ENCODE measurements around the gene CMSS1.
"Not testable (repeated sequence)": the region's sequence is repeated elsewhere in the genome, so short reads cannot be mapped to it uniquely, and the experiment has no call there.

The CMSS1 gene

DNA sequence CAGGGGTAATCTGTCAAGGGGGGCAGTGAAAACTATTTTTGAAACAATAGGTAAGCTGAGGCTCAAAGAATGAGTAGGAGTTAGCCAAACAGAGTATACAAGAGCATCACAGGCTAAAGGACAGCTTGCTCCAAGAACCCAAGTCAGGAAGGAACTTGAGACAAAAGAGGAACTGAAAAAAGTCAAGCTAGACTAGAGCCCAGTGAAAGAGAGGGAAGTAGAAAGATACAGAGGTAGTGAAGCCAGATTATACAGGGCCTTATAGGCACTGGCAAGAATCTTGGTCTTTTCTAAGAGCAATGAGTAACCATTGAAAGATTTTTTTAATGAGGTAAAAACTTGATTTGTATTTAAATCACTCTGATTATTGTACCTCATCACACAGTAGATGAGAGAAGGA is 226.7 kb downstream of the CMSS1 start:
- FAIRE-seq: no peak
- TF ChIP-seq, protein P1, sequence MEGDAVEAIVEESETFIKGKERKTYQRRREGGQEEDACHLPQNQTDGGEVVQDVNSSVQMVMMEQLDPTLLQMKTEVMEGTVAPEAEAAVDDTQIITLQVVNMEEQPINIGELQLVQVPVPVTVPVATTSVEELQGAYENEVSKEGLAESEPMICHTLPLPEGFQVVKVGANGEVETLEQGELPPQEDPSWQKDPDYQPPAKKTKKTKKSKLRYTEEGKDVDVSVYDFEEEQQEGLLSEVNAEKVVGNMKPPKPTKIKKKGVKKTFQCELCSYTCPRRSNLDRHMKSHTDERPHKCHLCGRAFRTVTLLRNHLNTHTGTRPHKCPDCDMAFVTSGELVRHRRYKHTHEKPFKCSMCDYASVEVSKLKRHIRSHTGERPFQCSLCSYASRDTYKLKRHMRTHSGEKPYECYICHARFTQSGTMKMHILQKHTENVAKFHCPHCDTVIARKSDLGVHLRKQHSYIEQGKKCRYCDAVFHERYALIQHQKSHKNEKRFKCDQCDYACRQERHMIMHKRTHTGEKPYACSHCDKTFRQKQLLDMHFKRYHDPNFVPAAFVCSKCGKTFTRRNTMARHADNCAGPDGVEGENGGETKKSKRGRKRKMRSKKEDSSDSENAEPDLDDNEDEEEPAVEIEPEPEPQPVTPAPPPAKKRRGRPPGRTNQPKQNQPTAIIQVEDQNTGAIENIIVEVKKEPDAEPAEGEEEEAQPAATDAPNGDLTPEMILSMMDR (IDR thresholded peaks at IDR 0.05; ENCODE audit: insufficient read depth, missing control alignments): no peak

DNA sequence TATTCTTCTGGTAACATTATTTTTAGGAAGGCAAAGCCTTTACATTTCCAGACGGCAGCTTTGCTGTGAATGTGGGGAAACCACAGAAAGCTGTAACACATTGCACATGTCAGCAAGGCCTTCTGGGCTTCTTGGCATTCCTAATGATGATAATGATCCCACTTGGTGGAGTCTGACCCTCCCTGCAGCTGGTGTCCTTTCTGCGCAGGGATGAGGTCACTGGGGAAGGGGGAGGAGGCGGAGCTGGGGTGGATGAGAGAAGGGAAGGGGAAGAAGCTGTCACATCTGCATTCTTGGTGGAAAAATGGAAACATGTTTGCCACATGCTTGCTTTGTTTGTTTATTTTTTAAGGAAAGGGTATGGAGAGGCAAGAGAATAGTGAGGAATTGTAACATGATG is 228.0 kb downstream of the CMSS1 start:
- TF ChIP-seq, protein P1 (IDR thresholded peaks at IDR 0.05; ENCODE audit: insufficient read depth, missing control alignments): no peak
- DNase-seq (ENCODE audit: insufficient read length, low spot score) (no peak), FAIRE-seq (no peak)

More for the DNA sequence above, 226.7 kb downstream of the CMSS1 start:
- DNase-seq (ENCODE audit: insufficient read length, low spot score): no peak

DNA sequence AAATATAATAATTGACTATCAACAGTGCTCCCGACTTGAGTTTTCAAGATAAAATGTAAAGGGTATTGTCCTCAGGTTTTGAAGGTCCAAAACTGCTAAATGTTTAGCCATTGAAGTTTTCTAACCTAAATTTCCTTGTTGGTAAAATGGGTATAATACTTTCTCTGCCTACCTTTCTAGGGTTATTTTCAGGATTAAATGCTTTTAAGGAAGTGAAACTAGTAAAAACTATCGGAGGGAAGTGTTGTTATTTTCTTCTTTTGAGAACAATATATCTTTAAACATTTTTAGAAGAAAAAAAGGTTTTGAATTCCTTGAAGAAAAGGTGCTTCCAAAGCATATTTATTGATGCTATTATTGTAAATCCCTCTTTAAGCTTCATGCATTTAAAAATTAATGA is 229.3 kb downstream of the CMSS1 start:
- TF ChIP-seq, protein P1 (IDR thresholded peaks at IDR 0.05; ENCODE audit: insufficient read depth, missing control alignments): no peak
- DNase-seq (ENCODE audit: insufficient read length, low spot score): no peak
- FAIRE-seq: no peak

DNA sequence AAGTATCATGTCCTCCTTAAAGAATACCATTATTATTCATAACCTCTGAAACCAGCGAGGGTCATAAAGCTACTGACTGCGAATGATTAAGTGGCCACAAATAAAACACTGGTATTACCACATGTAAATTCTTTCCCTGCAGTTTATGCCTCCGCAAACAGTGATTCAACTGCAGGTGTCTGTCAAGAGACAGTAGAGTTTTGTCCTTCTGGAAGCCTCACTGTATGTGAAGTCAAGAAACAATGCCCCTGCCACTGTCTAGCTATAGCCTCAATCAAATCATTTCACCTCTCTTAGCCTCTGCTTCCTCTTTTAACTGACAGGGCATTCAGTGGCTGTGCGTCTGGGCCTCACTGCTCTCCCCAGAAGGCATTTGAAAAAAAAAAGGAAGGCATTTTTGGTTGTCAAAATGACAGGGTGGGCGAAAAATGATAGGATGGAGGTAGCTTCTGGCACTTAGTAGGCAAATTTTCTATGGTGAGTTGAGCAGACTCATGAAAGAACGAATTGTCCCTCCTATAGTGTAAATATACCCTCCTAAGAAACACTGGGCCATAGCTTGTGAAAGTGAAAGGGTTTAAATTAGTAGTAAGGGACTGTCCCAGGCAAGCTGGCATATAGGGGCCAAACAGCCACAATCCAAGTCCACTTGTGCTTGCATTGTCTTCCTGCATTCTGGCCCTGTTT is 229.9 kb downstream of the CMSS1 start:
- FAIRE-seq: no peak
- no peak for DNase-seq (ENCODE audit: insufficient read length, low spot score)
- TF ChIP-seq, protein P1 (IDR thresholded peaks at IDR 0.05; ENCODE audit: insufficient read depth, missing control alignments): no peak

DNA sequence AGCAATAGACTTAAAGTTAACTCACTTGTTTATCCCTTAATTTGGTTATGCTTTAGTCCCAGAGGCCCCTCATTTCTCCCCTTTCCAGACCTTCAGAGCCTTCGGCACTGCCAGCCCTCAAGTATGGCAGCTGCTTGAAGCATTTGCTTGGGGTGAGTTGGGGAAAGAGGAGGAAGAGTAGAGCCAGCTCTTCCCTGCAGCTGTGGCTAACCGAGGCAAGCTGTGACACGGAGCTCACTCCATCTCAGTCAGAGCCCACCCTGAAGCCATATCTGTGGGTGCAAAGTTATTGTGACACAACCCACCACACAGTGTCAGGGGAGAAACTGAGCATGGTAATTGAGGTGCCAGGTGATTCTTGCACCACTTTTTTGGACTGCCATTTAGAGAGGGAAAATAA is 230.6 kb downstream of the CMSS1 start:
- no peak for FAIRE-seq
- no peak for DNase-seq (ENCODE audit: insufficient read length, low spot score)
- TF ChIP-seq, protein P1 (IDR thresholded peaks at IDR 0.05; ENCODE audit: insufficient read depth, missing control alignments): no peak

DNA sequence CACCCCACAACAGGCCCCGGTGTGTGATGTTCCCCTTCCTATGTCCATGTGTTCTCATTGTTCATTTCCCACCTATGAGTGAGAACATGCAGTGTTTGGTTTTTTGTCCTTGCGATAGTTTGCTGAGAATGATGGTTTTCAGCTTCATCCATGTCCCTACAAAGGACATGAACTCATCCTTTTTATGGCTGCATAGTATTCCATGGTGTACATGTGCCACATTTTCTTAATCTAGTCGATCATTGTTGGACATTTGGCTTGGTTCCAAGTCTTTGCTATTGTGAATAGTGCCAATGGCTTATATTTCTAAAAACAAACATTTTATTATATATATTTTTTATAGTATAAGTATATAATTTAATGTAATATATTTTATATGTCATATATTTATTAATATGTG is 233.9 kb downstream of the CMSS1 start:
- not testable (repeated sequence) for FAIRE-seq; DNase-seq (ENCODE audit: insufficient read length, low spot score)

DNA sequence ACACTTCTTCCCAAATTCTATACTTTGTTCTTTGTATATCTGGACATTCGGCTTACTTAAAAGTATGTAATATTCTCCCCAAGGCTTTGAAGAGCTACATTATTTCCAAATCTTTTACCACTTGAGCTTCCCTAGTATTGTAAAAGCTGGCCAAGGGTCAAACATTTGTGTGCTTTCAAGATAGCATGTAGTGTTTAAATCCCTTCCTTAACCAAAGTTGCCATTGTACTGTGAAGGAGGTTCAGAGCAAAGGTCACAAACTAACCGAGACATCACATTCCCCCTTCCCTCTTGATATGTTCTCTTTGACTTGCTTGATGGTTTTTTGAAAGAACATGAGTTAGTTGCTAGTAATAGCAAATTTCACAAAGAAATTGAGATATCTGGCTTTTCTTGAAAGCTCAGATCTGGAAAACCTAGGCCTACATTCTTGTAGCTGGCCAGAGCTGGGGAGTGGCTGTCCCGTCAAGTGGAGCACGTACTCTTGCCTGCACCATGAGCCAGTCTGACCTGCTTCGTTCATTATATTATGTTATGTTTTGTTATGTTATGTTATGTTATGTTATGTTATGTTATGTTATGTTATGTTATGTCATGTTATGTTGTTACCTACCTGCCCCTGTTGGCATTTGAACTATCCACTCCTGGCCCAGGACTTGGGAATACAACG is 236.4 kb downstream of the CMSS1 start:
- FAIRE-seq: no peak
- TF ChIP-seq, protein P1 (IDR thresholded peaks at IDR 0.05; ENCODE audit: insufficient read depth, missing control alignments): no peak
- no peak for DNase-seq (ENCODE audit: insufficient read length, low spot score)

Data from D721Med (cell line).